ENCODE measurements around the gene ENOX1. TPM values are rescaled to one million over a fixed set of nuclear protein-coding genes. Genes with fewer than 3 reads are reported as not detected.

Gene ENOX1
- total RNA-seq, 1 donor from 2014 or later, result 2.0 TPM

GRCh38 chr13:43370842-43371241 lies 415.9 kb downstream of the ENOX1 start:
- Mint-ChIP-seq H3K4me1 (ENCODE audit: low read depth) (peaks cover 26% of the 10 kb centered on the region), H3K4me3 (ENCODE audit: unreplicated experiment) (no peak overlapping the region), H3K36me3 (ENCODE audit: low read depth) (no peaks in the 10 kb centered on the region), H3K27me3 (ENCODE audit: low read depth) (peaks cover 3% of the 10 kb centered on the region), H3K9me3 (ENCODE audit: low read depth) (no peaks in the 10 kb centered on the region), H3K27ac (ENCODE audit: unreplicated experiment) (no peak overlapping the region)
- no peak for DNase-seq (ENCODE audit: low spot score)
- no peak for TF ChIP-seq CTCF (IDR thresholded peaks at IDR 0.05)

- Mint-ChIP-seq H3K27ac (ENCODE audit: unreplicated experiment) (no peak overlapping the region), H3K9me3 (ENCODE audit: low read depth) (no peaks in the 10 kb centered on the region), H3K36me3 (ENCODE audit: low read depth) (no peaks in the 10 kb centered on the region), H3K4me1 (ENCODE audit: low read depth) (peaks cover 11% of the 10 kb centered on the region), H3K27me3 (ENCODE audit: low read depth) (peaks cover 3% of the 10 kb centered on the region), H3K4me3 (ENCODE audit: unreplicated experiment) (no peak overlapping the region)
- no peak for DNase-seq (ENCODE audit: low spot score)
- TF ChIP-seq CTCF (IDR thresholded peaks at IDR 0.05), result no peak
Observed at GRCh38 chr13:43369319-43369718, 417.5 kb downstream of the ENOX1 start.

GRCh38 chr13:43368003-43368402 lies 418.8 kb downstream of the ENOX1 start:
- Mint-ChIP-seq H3K36me3 (ENCODE audit: low read depth) (no peaks in the 10 kb centered on the region), H3K4me1 (ENCODE audit: low read depth) (peaks cover 10% of the 10 kb centered on the region), H3K4me3 (ENCODE audit: unreplicated experiment) (no peak overlapping the region), H3K27ac (ENCODE audit: unreplicated experiment) (no peak overlapping the region), H3K27me3 (ENCODE audit: low read depth) (peaks cover 3% of the 10 kb centered on the region), H3K9me3 (ENCODE audit: low read depth) (no peaks in the 10 kb centered on the region)
- DNase-seq (ENCODE audit: low spot score), result no peak
- no peak for TF ChIP-seq CTCF (IDR thresholded peaks at IDR 0.05)

GRCh38 chr13:43365039-43365344 lies 421.8 kb downstream of the ENOX1 start:
- peaks cover 15% of the 10 kb centered on the region for H3K4me1 Mint-ChIP-seq (ENCODE audit: low read depth)

DNA sequence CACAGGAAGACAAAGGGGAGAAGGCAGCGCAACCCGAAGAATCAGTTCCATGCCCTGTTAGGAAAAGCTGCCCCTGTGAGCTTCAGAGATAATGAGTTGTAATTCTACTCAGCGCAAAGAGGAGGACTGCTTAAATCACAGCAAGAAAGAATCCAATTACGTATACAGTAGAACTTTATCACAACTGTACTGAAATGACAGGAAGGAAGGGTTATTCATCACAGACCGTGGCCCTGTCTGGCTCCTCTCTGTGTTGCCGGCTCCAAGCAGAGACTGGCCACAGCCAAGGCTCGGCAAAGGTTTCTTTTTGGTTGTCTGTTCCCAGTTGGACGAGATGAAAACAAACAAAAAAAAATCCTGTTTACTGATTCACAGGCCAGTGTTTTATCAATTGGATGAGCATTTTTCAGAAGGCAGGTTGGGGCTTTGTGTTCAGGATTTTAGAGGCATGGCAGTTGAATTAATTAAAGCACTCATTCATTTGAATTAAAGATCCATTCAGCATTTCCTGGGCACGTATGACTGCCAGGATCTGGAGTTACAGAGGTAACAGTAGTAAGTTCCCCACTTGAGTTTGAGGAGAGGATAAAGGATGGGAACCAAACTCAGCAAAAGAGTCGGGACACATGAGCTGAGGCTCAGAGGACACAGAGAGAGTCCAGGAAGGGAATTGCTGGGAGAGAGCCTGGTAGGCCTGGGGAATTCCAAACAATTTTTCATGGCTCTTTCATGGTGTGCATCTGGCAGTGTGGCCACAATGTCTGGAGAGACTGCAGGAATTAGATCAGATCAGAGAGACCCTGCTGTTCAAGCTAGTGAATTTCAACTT lies 422.3 kb downstream of the ENOX1 start:
- H3K36me3 Mint-ChIP-seq (ENCODE audit: low read depth), result no peaks in the 10 kb centered on the region
- TF ChIP-seq CTCF (IDR thresholded peaks at IDR 0.05), result no peak
- no peak overlapping the region for H3K27ac Mint-ChIP-seq (ENCODE audit: unreplicated experiment)
- no peak overlapping the region for H3K4me3 Mint-ChIP-seq (ENCODE audit: unreplicated experiment)
- H3K9me3 Mint-ChIP-seq (ENCODE audit: low read depth), result no peaks in the 10 kb centered on the region
- DNase-seq (ENCODE audit: low spot score), result no peak
- peaks cover 15% of the 10 kb centered on the region for H3K4me1 Mint-ChIP-seq (ENCODE audit: low read depth)
- H3K27me3 Mint-ChIP-seq (ENCODE audit: low read depth), result no peaks in the 10 kb centered on the region

More at GRCh38 chr13:43365039-43365344, 421.8 kb downstream of the ENOX1 start:
- H3K9me3 Mint-ChIP-seq (ENCODE audit: low read depth), result no peaks in the 10 kb centered on the region
- no peak overlapping the region for H3K27ac Mint-ChIP-seq (ENCODE audit: unreplicated experiment)
- no peaks in the 10 kb centered on the region for H3K36me3 Mint-ChIP-seq (ENCODE audit: low read depth)
- no peak overlapping the region for H3K4me3 Mint-ChIP-seq (ENCODE audit: unreplicated experiment)
- TF ChIP-seq CTCF (IDR thresholded peaks at IDR 0.05), result no peak
- H3K27me3 Mint-ChIP-seq (ENCODE audit: low read depth), result no peaks in the 10 kb centered on the region
- no peak for DNase-seq (ENCODE audit: low spot score)
